Cardiac fibroblast (primary cell): ENCODE data around the gene PLEKHA6.

Source experiments
- DNase-seq, 2 donors: peaks; one replicate each; pipeline versions ENCODE4 v3.0.0 to v3.0.0-alpha.2; 2010; ENCODE audit warnings: low read depth in 2 of 2
- H3K4me3 ChIP-seq, 2 donors: replicated peaks in 1 of 2; 1 replicate in 1 of 2; 2 replicates in 1 of 2; pipeline ENCODE4 v1.5.1; 2011; ENCODE audit warnings: low read depth in 2 of 2, low read length in 2 of 2, mild to moderate bottlenecking in 2 of 2, moderate library complexity in 1 of 2
- TF ChIP-seq, protein P1 (sequence below): IDR thresholded peaks from one replicate; pipeline ENCODE4 v1.5.1; 2011; ENCODE audit warnings: low read depth, mild to moderate bottlenecking, low read length, inconsistent platforms

PLEKHA6 gene

DNA sequence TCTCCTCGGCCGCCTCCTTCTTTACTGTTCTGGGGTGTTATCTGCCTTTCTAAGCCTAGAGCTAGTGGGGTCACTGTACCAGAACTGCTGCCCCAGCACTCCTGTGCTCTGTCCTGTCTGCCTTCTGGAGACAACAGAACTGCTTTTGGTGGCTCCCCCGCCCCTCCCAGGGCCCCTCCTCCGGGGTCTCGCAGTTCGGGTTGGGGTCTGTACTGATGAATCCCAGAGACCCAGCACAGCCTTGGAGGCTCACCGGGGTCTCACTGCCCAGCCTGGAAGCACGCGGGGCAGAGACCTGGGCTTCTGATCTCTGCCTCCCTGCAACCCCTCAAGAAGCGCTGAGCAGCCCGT lies 3.2 kb upstream of the PLEKHA6 start:
- peak overlapping the region; percentile 32 to 48 for H3K4me3 ChIP-seq
- no peak for DNase-seq
- TF ChIP-seq, protein P1, sequence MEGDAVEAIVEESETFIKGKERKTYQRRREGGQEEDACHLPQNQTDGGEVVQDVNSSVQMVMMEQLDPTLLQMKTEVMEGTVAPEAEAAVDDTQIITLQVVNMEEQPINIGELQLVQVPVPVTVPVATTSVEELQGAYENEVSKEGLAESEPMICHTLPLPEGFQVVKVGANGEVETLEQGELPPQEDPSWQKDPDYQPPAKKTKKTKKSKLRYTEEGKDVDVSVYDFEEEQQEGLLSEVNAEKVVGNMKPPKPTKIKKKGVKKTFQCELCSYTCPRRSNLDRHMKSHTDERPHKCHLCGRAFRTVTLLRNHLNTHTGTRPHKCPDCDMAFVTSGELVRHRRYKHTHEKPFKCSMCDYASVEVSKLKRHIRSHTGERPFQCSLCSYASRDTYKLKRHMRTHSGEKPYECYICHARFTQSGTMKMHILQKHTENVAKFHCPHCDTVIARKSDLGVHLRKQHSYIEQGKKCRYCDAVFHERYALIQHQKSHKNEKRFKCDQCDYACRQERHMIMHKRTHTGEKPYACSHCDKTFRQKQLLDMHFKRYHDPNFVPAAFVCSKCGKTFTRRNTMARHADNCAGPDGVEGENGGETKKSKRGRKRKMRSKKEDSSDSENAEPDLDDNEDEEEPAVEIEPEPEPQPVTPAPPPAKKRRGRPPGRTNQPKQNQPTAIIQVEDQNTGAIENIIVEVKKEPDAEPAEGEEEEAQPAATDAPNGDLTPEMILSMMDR, result no peak

DNA sequence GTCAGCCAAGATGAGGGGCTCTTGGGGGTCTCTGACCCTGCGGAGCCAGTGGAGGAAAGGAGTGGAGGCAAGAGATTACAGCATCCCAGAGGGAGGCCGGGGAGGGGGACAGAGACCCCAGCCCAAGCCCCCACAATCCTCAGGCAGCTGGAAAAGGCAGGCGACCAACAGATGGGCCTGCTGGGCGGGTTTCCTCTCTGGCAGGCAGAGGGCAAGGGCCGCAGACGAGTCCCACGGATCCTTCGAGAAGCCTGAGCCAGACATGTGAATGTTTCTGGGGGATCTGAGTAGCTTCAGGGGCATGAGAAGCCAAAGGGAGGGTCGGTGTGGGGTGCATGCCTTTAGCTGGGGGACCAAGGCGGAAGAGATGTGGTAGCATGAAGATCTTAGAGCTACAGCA lies 2.1 kb upstream of the PLEKHA6 start:
- no peak overlapping the region for H3K4me3 ChIP-seq
- DNase-seq, result no peak
- TF ChIP-seq, protein P1, result no peak

DNA sequence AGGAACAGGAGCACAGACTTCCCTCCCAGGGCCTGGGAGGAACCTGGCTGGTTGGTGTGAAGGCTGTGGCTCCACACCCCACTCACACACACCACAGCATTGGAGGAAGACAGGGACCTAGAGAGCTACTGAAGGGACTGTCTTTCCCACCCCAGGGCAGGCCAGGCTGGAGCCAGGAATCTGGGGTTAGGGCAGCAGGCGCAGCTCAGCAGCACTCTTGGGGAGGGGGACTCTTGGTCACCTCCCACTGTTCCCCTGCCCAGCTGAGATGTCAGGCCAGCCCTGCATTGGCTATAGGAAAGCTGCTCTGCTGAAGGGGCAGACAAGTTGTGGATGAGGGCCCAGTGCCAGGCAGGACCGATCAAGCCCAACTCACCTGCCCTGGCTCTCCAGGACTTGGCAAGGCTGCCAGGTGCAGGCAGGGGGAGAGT lies 1.6 kb upstream of the PLEKHA6 start:
- TF ChIP-seq, protein P1, result no peak
- no peak overlapping the region for H3K4me3 ChIP-seq
- no peak for DNase-seq

DNA sequence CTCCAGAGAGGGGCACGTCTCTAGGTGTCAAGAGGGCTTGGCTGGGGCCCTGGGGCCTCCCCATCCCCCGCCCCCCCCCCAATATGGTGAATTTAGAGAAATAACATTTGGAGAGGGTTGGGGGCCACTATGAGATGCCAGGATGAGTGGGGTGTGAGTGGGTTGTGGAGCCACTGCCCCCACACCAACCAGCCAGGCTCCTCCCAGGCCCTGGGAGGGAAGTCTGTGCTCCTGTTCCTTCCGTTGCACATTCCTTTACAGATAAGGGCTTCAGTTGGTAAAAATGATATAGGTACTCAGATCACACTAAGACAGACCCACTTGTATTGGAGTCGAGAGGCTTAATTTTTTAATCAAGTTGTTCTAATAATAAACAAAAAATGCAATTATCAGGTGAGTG lies 585 bp upstream of the PLEKHA6 start:
- DNase-seq, result no peak
- no peak overlapping the region for H3K4me3 ChIP-seq
- TF ChIP-seq, protein P1, result no peak

DNA sequence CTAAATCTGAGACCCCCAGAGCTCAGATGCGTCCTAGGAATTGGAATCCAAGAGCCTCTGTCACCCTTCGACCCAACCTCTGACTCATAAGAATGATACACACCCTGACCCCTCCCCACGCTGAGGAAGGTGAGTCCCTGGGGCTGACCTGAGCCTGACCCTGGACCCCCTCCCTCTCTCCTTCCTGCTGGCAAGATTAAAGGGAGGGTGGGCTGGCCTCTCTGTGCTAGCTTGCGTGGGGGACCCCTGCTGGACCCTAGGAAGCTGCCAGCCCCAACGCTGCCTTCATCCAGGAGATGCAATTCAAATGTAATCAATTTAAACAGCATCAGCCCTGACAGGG lies 627 bp downstream of the PLEKHA6 start:
- TF ChIP-seq, protein P1, result no peak
- no peak overlapping the region for H3K4me3 ChIP-seq
- DNase-seq, result no peak

DNA sequence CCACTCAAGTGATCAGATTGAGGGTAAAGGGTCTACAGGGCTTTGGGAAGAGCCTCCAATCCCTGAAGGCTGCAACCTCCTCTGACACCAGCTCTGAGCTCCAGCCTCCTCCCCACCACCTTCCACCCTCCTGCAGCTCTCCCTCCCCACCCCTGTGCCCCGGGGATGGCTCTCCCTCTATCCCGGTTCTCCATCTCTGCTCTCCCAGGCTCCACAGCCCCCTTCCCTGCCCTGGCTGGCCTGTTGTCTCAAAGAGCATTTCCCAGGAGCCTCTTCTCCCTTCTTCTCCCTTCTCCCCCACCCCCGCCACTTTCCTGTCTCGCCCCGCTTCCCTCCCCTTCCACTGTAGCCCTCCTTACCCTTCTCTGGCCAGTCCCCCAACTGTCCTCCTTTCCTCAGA lies 1.1 kb downstream of the PLEKHA6 start:
- TF ChIP-seq, protein P1, result no peak
- no peak overlapping the region for H3K4me3 ChIP-seq
- no peak for DNase-seq
